A549 (cell line): ENCODE measurements around the gene SEPTIN1. TPM values are rescaled to one million over a fixed set of nuclear protein-coding genes. Genes with fewer than 3 reads are reported as not detected.

Experiments
- ATAC-seq, 2 experiments: fragments of 200-7000 bp in 1 of 2; fragments of >200 bp in 1 of 2; cut with Nextera tagmentation in 1 of 2; cut with Tn5 transposase in 1 of 2; 3 replicates each; pipeline versions ENCODE4 v1.8.0 to v1.9.1; 2018 to 2020; ENCODE audit warnings: mild to moderate bottlenecking in 1 of 2, moderate library complexity in 1 of 2
- CTCF ChIA-PET: fragments of 300-600 bp; sonication (Branson Sonifier 250); formaldehyde crosslinking; extraction: SDS; loops from one replicate; lab custom pipeline; 2021; ENCODE audit warnings: antibody characterized with exemption, inconsistent platforms; lab: Yijun Ruan, JAX
- POLR2A ChIA-PET: fragments of 350-600 bp; formaldehyde crosslinking; extraction: SDS; loops from one replicate; lab custom pipeline; 2021; ENCODE audit warnings: antibody characterized with exemption, inconsistent platforms; lab: Yijun Ruan, JAX
- DNase-seq, 2 experiments: peaks; one replicate each; pipeline versions ENCODE4 v3.0.0 to v3.0.0-alpha.2; 2011 to 2016; ENCODE audit warnings: low read depth in 1 of 2, low spot score in 1 of 2
- FAIRE-seq: peaks from 2 replicates; lab custom pipeline; 2011; peaks lifted over from hg19 to GRCh38; lab: Jason Lieb, UNC
- H3K27ac ChIP-seq, 2 experiments: fragments of >200 bp; sonication (Bioruptor Twin); formaldehyde crosslinking; 3 replicates each; pipeline ENCODE4 v1.5.1; 2016 to 2017
- H3K4me1 ChIP-seq: fragments of >200 bp; sonication (Bioruptor Twin); formaldehyde crosslinking; 3 replicates; pipeline ENCODE4 v1.6.1; 2016
- H3K4me2 ChIP-seq: fragments of >200 bp; sonication (Bioruptor Twin); formaldehyde crosslinking; 3 replicates; pipeline ENCODE4 v1.6.1; 2016
- H3K4me3 ChIP-seq: fragments of >200 bp; sonication (Bioruptor Twin); formaldehyde crosslinking; 3 replicates; pipeline ENCODE4 v1.5.1; 2016
- H3K9me3 ChIP-seq: fragments of >200 bp; sonication (Bioruptor Twin); formaldehyde crosslinking; 3 replicates; pipeline ENCODE4 v1.6.1; 2016
- BCL3 ChIP-seq: fragments of >200 bp; sonication (Bioruptor Twin); formaldehyde crosslinking; IDR thresholded peaks from 3 replicates; pipeline ENCODE4 v1.6.1; 2016
- BHLHE40 ChIP-seq: IDR thresholded peaks from 2 replicates; pipeline ENCODE4 v1.6.1; 2012; ENCODE audit warnings: low read depth, low read length, inconsistent platforms
- CBX8 ChIP-seq: fragments of 200-600 bp; sonication (generic); IDR thresholded peaks from 2 replicates; pipeline ENCODE4 v1.6.1; 2016
- CHD2 ChIP-seq: fragments of 150-350 bp; IDR thresholded peaks from 2 replicates; pipeline ENCODE4 v1.6.1; 2014; ENCODE audit warnings: low read length; ENCODE audit not compliant: partially characterized antibody
- CHD4 ChIP-seq: fragments of 200-600 bp; sonication (generic); IDR thresholded peaks from 2 replicates; pipeline ENCODE4 v1.6.1; 2016; ENCODE audit warnings: antibody characterized with exemption, mild to moderate bottlenecking, borderline replicate concordance
- E2F6 ChIP-seq: IDR thresholded peaks from 2 replicates; pipeline ENCODE4 v1.6.1; 2012; ENCODE audit warnings: low read depth, borderline replicate concordance
- EHF ChIP-seq: fragments of 250-450 bp; sonication (Bioruptor Pico); IDR thresholded peaks from 2 replicates; pipeline ENCODE4 v1.5.0; 2020; ENCODE audit warnings: mild to moderate bottlenecking
- EP300 ChIP-seq, 2 experiments: fragments of >200 bp; sonication (Bioruptor Twin); formaldehyde crosslinking; IDR thresholded peaks; 2 replicates in 1 of 2; 3 replicates in 1 of 2; pipeline ENCODE4 v1.6.1; 2016 to 2017
- FOSB ChIP-seq: fragments of 250-450 bp; sonication (Bioruptor Pico); IDR thresholded peaks from 2 replicates; pipeline ENCODE4 v1.5.0; 2020; ENCODE audit warnings: mild to moderate bottlenecking, moderate library complexity
- FOSL2 ChIP-seq, 2 experiments: fragments of 450-650 bp in 1 of 2; fragments of >200 bp in 1 of 2; sonication (Bioruptor Twin) in 1 of 2; formaldehyde crosslinking; IDR thresholded peaks; 2 replicates each; pipeline versions ENCODE4 v1.5.0 to v1.6.1; 2016 to 2020; ENCODE audit warnings: mild to moderate bottlenecking in 1 of 2, moderate library complexity in 1 of 2
- HDAC2 ChIP-seq: fragments of 200-600 bp; sonication (generic); IDR thresholded peaks from 2 replicates; pipeline ENCODE4 v1.6.1; 2016
- HOXA7 ChIP-seq: fragments of 250-450 bp; sonication (Bioruptor Pico); IDR thresholded peaks from 2 replicates; pipeline ENCODE4 v1.5.0; 2020; ENCODE audit warnings: mild to moderate bottlenecking, moderate library complexity
- HOXB5 ChIP-seq: fragments of 250-450 bp; sonication (Bioruptor Pico); IDR thresholded peaks from 2 replicates; pipeline ENCODE4 v1.5.0; 2020; ENCODE audit warnings: mild to moderate bottlenecking, moderate library complexity
- JUN ChIP-seq, 2 experiments: fragments of >200 bp; sonication (Bioruptor Twin); formaldehyde crosslinking; IDR thresholded peaks; 2 replicates in 1 of 2; 3 replicates in 1 of 2; pipeline ENCODE4 v1.6.1; 2016 to 2017
- JUNB ChIP-seq: fragments of >200 bp; sonication (Bioruptor Twin); formaldehyde crosslinking; IDR thresholded peaks from 2 replicates; pipeline ENCODE4 v1.6.1; 2016
- KDM1A ChIP-seq: fragments of 200-600 bp; sonication (generic); IDR thresholded peaks from 2 replicates; pipeline ENCODE4 v1.6.1; 2016; ENCODE audit warnings: low read depth, mild to moderate bottlenecking
- KDM5A ChIP-seq: fragments of 200-600 bp; sonication (generic); IDR thresholded peaks from 2 replicates; pipeline ENCODE4 v1.6.1; 2016; ENCODE audit warnings: antibody characterized with exemption, mild to moderate bottlenecking
- MAFK ChIP-seq: fragments of 450-650 bp; IDR thresholded peaks from 2 replicates; pipeline ENCODE4 v1.6.1; 2014; ENCODE audit not compliant: partially characterized antibody
- MAX ChIP-seq: IDR thresholded peaks from 2 replicates; pipeline ENCODE4 v1.6.1; 2012
- MAZ ChIP-seq: fragments of 150-350 bp; IDR thresholded peaks from 2 replicates; pipeline ENCODE4 v1.6.1; 2014; ENCODE audit warnings: antibody characterized with exemption, low read depth, low read length, borderline replicate concordance
- MYC ChIP-seq: IDR thresholded peaks from 2 replicates; pipeline ENCODE4 v1.6.1; 2012; ENCODE audit warnings: mild to moderate bottlenecking, inconsistent platforms, low read length, improper control_type of control experiment, borderline replicate concordance
- NFE2L2 ChIP-seq: fragments of 150-350 bp; conservative IDR thresholded peaks from 2 replicates; pipeline ENCODE4 v1.6.1; 2014; ENCODE audit warnings: low read length
- NPAS2 ChIP-seq: fragments of 250-450 bp; sonication (Bioruptor Pico); IDR thresholded peaks from 2 replicates; pipeline ENCODE4 v1.8.0; 2022; ENCODE audit warnings: mild to moderate bottlenecking, moderate library complexity, borderline replicate concordance
- PBX3 ChIP-seq: IDR thresholded peaks from 2 replicates; pipeline ENCODE4 v1.6.1; 2012
- POLR2A ChIP-seq: IDR thresholded peaks from 2 replicates; pipeline ENCODE4 v1.6.1; 2012; ENCODE audit warnings: mild to moderate bottlenecking, low read length
- POLR2AphosphoS2 ChIP-seq: conservative IDR thresholded peaks from 2 replicates; pipeline ENCODE4 v1.6.1; 2012; ENCODE audit warnings: low read length, improper control_type of control experiment, inconsistent platforms
- RAD21 ChIP-seq, 2 experiments: fragments of >200 bp in 1 of 2; sonication (Bioruptor Twin) in 1 of 2; formaldehyde crosslinking in 1 of 2; IDR thresholded peaks in 1 of 2; conservative IDR thresholded peaks in 1 of 2; 2 replicates in 1 of 2; 3 replicates in 1 of 2; pipeline ENCODE4 v1.6.1; 2012 to 2018; ENCODE audit warnings: inconsistent platforms in 1 of 2
- RARB ChIP-seq: fragments of 250-450 bp; sonication (Bioruptor Pico); IDR thresholded peaks from 2 replicates; pipeline ENCODE4 v1.8.0; 2021; ENCODE audit warnings: mild to moderate bottlenecking, moderate library complexity
- RNF2 ChIP-seq: fragments of 200-600 bp; sonication (generic); IDR thresholded peaks from 2 replicates; pipeline ENCODE4 v1.6.1; 2016; ENCODE audit warnings: low read depth, mild to moderate bottlenecking, antibody characterized with exemption, moderate library complexity, borderline replicate concordance
- TP53 ChIP-seq: fragments of 250-450 bp; sonication (Bioruptor Pico); IDR thresholded peaks from 2 replicates; pipeline ENCODE4 v1.5.0; 2021; ENCODE audit warnings: mild to moderate bottlenecking, moderate library complexity
- ZC3H11A ChIP-seq: fragments of 450-650 bp; IDR thresholded peaks from 2 replicates; pipeline ENCODE4 v1.6.1; 2014; ENCODE audit warnings: antibody characterized with exemption, mild to moderate bottlenecking
- ZFP36 ChIP-seq: fragments of 450-650 bp; IDR thresholded peaks from 2 replicates; pipeline ENCODE4 v1.6.1; 2014; ENCODE audit warnings: borderline replicate concordance; ENCODE audit not compliant: partially characterized antibody
- ZNF302 ChIP-seq: fragments of 250-450 bp; sonication (Bioruptor Pico); IDR thresholded peaks from 2 replicates; pipeline ENCODE4 v1.9.0; 2021; ENCODE audit warnings: inconsistent platforms, mild to moderate bottlenecking, moderate library complexity
- ZSCAN20 ChIP-seq: fragments of 250-450 bp; sonication (Bioruptor Pico); IDR thresholded peaks from 2 replicates; pipeline ENCODE4 v1.8.0; 2022; ENCODE audit warnings: mild to moderate bottlenecking, moderate library complexity
- WGBS: methylation state at CpG from one replicate; pipeline ENCODE4 v1.1.6; 2017; ENCODE audit errors: missing lambda C conversion rate; 5-methylcytosine and 5-hydroxymethylcytosine counted together
- polyA plus RNA-seq, 4 experiments: library from polyadenylated mRNA; depleted of rRNA in 3 of 4; stranded (reverse); fragments of >200 nt; fragmentation: RNase III in 1 of 4; extraction: RNeasy Plus Mini Kit Qiagen cat#74134 plus additional on column Dnase treatment in 1 of 4; gene quantifications; 2 replicates in 3 of 4; 3 replicates in 1 of 4; pipeline ENCODE4 v1.2.3, GENCODE V29; 2011 to 2017

Gene SEPTIN1
- polyA plus RNA-seq, 2 of the 4 experiments (the other 2 are of a cell fraction): 0.17 to 0.65 TPM

- DNase-seq: no peak
- ChIA-PET POLR2A (interaction anchor here (0.6 to 2.2 kb wide), 2 partner anchors 15 to 212 kb away, joined by 4 to 17 read pairs; partner anchors contain the start of gene TBC1D10B), CTCF (interaction anchor here (1.0 to 2.7 kb wide), 3 partner anchors 13 to 51 kb away, joined by 3 to 10 read pairs (median 4); partner anchors contain the start of gene ZNF771)
- H3K27ac ChIP-seq: peak overlapping the region; percentile 87 to 96
- no peak for FAIRE-seq
- peaks cover 50% of the 10 kb centered on the region for H3K4me1 ChIP-seq
- peak overlapping the region; percentile 72 for H3K4me2 ChIP-seq
- H3K4me3 ChIP-seq: peak overlapping the region; percentile 70
- WGBS: 74% methylated on average over 6 of the region's 7 CpGs
- no peak for ATAC-seq
- no peaks in the 10 kb centered on the region for H3K9me3 ChIP-seq
- TF ChIP-seq ZC3H11A (no peak), MAX (peak; percentile 16; the same call in 1 of the 2 replicates), POLR2A (0 out of 2 replicates have a peak, but pooled peaks have one; percentile 30)
These were observed 26.4 kb downstream of the SEPTIN1 start for GRCh38 chr16:30355954-30356308.

DNA sequence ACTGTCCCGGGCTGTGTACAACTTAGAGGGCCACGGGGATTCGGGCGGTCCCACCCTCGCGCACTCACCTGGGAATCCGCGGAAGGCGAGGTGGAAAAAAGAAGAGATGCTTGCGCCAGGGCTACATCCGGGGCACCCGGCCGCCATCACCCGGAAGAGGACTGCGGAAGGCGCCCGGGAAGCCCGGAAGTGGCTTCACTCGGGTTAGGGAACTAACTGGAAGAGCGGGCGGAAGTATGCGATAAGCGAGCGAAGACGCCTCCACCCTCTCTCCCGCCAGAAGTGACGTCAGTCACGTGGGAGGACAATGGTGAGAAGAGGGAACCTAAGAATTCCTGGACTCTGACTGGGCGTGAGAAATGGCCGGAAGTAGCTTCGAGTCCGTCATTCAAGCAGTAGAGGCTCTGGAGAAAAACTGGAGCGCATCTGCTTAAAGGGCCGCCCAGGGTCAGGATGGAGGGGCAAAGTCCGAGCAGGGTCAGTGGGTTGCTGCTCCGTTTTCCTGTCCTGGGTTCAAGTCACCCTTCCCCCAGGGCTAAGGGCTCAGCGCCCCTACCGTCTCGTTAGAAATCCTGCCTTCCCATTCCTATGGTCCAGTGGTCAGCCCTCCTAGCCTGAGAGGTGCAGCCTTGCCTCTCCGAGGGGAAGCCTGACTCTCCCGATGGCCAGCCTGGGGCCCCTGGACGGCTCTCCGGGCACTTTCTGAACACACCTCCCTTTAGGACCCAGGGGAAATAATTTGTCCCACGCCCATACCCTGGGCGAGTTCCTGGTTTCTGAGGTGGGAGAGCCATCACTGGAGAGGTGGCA lies 27.0 kb downstream of the SEPTIN1 start, which contains the start of gene CD2BP2:
CD2BP2 (minus strand) TSS at position 165 of the 810 bp plus-strand sequence. CDS start 627 bp downstream, outside the sequence.
- peak; percentile 85 to 91 for ATAC-seq
- WGBS: under 1% methylated on average over 43 of the region's 45 CpGs
- POLR2A ChIA-PET: interaction anchor here (0.6 to 2.2 kb wide), 3 partner anchors 16 to 213 kb away, joined by 3 to 17 read pairs (median 4); partner anchors contain the start of gene TBC1D10B
- H3K4me2 ChIP-seq: peak within 1 kb of the TSS; percentile 72
- H3K27ac ChIP-seq: peak within 1 kb of the TSS; percentile 87 to 96
- no peaks in the 10 kb centered on the region for H3K9me3 ChIP-seq
- peak; percentile 95 to 100 for DNase-seq
- FAIRE-seq: peak; percentile 82
- H3K4me1 ChIP-seq: peaks cover 50% of the 10 kb centered on the region
- CTCF ChIA-PET: interaction anchor here (0.8 to 2.7 kb wide), 5 partner anchors 12 to 54 kb away, joined by 3 to 10 read pairs (median 3); partner anchors contain the start of genes TBC1D10B and ZNF771
- peak within 1 kb of the TSS; percentile 70 for H3K4me3 ChIP-seq
- TF ChIP-seq HOXA7 (CRISPR knock-in tag) (peak; percentile 72; the same call in 1 of the 2 replicates), KDM1A (0 out of 2 replicates have a peak, but pooled peaks have one; percentile 44), NPAS2 (CRISPR knock-in tag) (no peak), JUN (IDR thresholded peaks at IDR 0.05) (peak; percentile 84 to 97), E2F6 (peak; percentile 96), JUNB (no peak), MAX (peak; percentile 95), MAZ (0 out of 2 replicates have a peak, but pooled peaks have one; percentile 1), HOXB5 (0 out of 2 replicates have a peak, but pooled peaks have one; percentile 25), PBX3 (peak; percentile 50; the same call in 1 of the 2 replicates), BHLHE40 (peak; percentile 81), FOSL2 (IDR thresholded peaks at IDR 0.05) (no peak), FOSL2 (CRISPR knock-in tag; IDR thresholded peaks at IDR 0.05) (peak; percentile 66), BCL3 (peak; percentile 72; the same call in 2 of the 3 replicates), FOSB (no peak), ZFP36 (no peak), MYC (0 out of 2 replicates have a peak, but pooled peaks have one; percentile 15), EP300 (IDR thresholded peaks at IDR 0.05) (no peak; a peak in 1 of 5 replicates), POLR2AphosphoS2 (no peak), CBX8 (no peak), MAFK (no peak), RNF2 (no peak), TP53 (CRISPR knock-in tag) (peak; percentile 82; the same call in 1 of the 2 replicates), NFE2L2 (no peak), RAD21 (conservative IDR thresholded peaks at IDR 0.05 in 1 of 2, IDR thresholded peaks at IDR 0.05 in 1 of 2) (0 out of 5 replicates have a peak, but pooled peaks of 1 of the 2 experiments have one; percentile 20), ZNF302 (no peak), KDM5A (no peak), ZSCAN20 (CRISPR knock-in tag) (no peak), HDAC2 (no peak), CHD4 (no peak; the same call in 1 of the 2 replicates), EHF (CRISPR knock-in tag) (no peak; the same call in 1 of the 2 replicates), RARB (0 out of 2 replicates have a peak, but pooled peaks have one; percentile 46), ZC3H11A (no peak), CHD2 (no peak)
